ENCODE results near the gene SYNPR.
"Not testable (repeated sequence)": the region's sequence is repeated elsewhere in the genome, so short reads cannot be mapped to it uniquely, and the experiment has no call there.

SYNPR gene

GRCh38 chr3:63624941-63625560 lies 346.9 kb downstream of the SYNPR start:
- DNase-seq (ENCODE audit: low read depth), result peak; percentile 68

- DNase-seq (ENCODE audit: low read depth), result no peak
Observed at GRCh38 chr3:63631670-63632069, 353.6 kb downstream of the SYNPR start.

GRCh38 chr3:63635186-63635585 lies 357.1 kb downstream of the SYNPR start:
- no peak for DNase-seq (ENCODE audit: low read depth)

- DNase-seq (ENCODE audit: low read depth), result no peak
Observed at GRCh38 chr3:63639806-63640205, 361.7 kb downstream of the SYNPR start.

- no peak for DNase-seq (ENCODE audit: low read depth)
Observed at GRCh38 chr3:63642488-63642887, 364.4 kb downstream of the SYNPR start.

- no peak for DNase-seq (ENCODE audit: low read depth)
Observed at GRCh38 chr3:63644212-63644797, 366.2 kb downstream of the SYNPR start.

GRCh38 chr3:63644928-63645781 lies 367.0 kb downstream of the SYNPR start:
- not testable (repeated sequence) for DNase-seq (ENCODE audit: low read depth)

GRCh38 chr3:63652066-63652725 lies 374.1 kb downstream of the SYNPR start, which contains the start of gene SNTN:
SNTN (plus strand) TSS chr3:63652675; CDS start chr3:63652688, 13 bp downstream.
- DNase-seq (ENCODE audit: low read depth), result no peak

- DNase-seq (ENCODE audit: low read depth), result peak; percentile 7
Observed at GRCh38 chr3:63654211-63654610, 376.1 kb downstream of the SYNPR start.

- DNase-seq (ENCODE audit: low read depth), result no peak
Observed at GRCh38 chr3:63654931-63655330, 376.8 kb downstream of the SYNPR start.

GRCh38 chr3:63655519-63655918 lies 377.4 kb downstream of the SYNPR start:
- peak; percentile 44 for DNase-seq (ENCODE audit: low read depth)

GRCh38 chr3:63656786-63657185 lies 378.7 kb downstream of the SYNPR start:
- DNase-seq (ENCODE audit: low read depth), result peak; percentile 6

GRCh38 chr3:63661242-63661641 lies 383.1 kb downstream of the SYNPR start:
- no peak for DNase-seq (ENCODE audit: low read depth)

GRCh38 chr3:63662011-63662410 lies 383.9 kb downstream of the SYNPR start:
- DNase-seq (ENCODE audit: low read depth), result no peak

GRCh38 chr3:63662500-63662899 lies 384.4 kb downstream of the SYNPR start:
- no peak for DNase-seq (ENCODE audit: low read depth)

Measured in stromal cell of bone marrow (primary cell).